Measurements from ENCODE around the gene CUEDC1. TPM values are rescaled to one million over a fixed set of nuclear protein-coding genes. Genes with fewer than 3 reads are reported as not detected.

The CUEDC1 gene
- total RNA-seq, 4 donors from 2014 or later: 30.3 to 72.2 (median 51.2) TPM

DNA sequence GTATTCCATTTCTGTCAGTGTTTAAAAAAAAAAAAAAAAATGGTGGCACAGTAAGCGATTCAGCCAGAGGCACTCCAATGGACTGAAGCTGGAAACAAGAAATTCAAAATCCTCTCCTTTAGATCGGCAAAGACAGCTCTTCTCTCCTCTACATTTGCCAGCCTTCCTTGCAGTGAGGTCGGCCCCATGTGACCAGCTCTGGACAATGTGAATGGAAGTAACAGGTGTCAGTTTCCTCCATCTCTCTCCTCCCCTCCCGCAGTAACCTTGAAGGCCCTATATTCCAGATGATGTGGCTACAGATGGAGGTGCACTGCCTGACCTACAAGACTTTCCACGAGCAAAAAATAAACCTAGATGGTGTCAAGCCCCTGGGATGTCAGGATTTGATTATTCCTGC, 15.0 kb downstream of the CUEDC1 start:
- Histone ChIP-seq H3K27me3 (no peaks in the 10 kb centered on the region), H3K9me3 (no peaks in the 10 kb centered on the region), H3K4me1 (peaks cover 95 to 100% (median 100%) of the 10 kb centered on the region in 4 donors), H3K4me3 (no peak overlapping the region), H3K27ac (replicated peaks in 1 of 4) (peak overlapping the region; percentile 98 to 100 (median 100)), H3K36me3 (no peaks in the 10 kb centered on the region)
- peak in 1 of 2 donors; percentile 26 for TF ChIP-seq POLR2AphosphoS5 (IDR thresholded peaks at IDR 0.05)
- TF ChIP-seq POLR2A (IDR thresholded peaks at IDR 0.05; ENCODE audit: low read depth): no peak
- intact Hi-C loops (cut with DNase I): no loop called here
- no peak for DNase-seq (ENCODE audit: extremely low spot score)
- 41% methylated on average over 5 of the region's 5 CpGs for WGBS

- TF ChIP-seq EP300 (IDR thresholded peaks at IDR 0.05) (no peak), POLR2AphosphoS5 (IDR thresholded peaks at IDR 0.05) (no peak), POLR2A (IDR thresholded peaks at IDR 0.05; ENCODE audit: low read depth) (no peak), CTCF (IDR thresholded peaks at IDR 0.05) (no peak)
- Histone ChIP-seq H3K4me1 (peaks cover 95 to 100% (median 100%) of the 10 kb centered on the region in 4 donors), H3K27me3 (no peaks in the 10 kb centered on the region), H3K9me3 (no peaks in the 10 kb centered on the region), H3K4me3 (no peak overlapping the region), H3K36me3 (no peaks in the 10 kb centered on the region), H3K27ac (replicated peaks in 1 of 4) (peak overlapping the region; percentile 98 to 100 (median 100))
- intact Hi-C loops (cut with DNase I): no loop called here
- WGBS: 39% methylated on average over 6 of the region's 7 CpGs
- DNase-seq (ENCODE audit: extremely low spot score): no peak
Measured at GRCh38 chr17:57939797-57940196, 15.4 kb downstream of the CUEDC1 start.

DNA sequence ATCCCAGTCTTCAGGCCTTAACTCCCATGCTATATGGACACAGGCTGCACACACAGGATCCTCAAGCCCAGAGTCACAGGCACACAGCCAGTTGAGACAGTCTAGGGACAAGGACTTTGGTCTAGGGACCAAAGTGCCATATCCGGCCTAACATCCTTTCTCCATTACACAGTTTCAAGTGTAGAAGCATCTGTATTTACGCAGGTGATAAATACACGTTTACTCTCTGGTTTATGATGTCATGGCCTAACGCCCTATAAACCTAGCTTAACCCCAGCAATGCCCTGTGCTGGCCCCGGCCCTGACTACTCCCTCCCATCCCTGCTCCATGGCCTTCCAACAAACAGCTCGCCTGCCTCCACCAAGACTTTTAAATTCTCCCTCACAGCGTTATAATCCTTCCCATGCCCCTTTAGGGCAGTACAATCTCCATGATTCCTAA, 17.1 kb downstream of the CUEDC1 start:
- Histone ChIP-seq H3K4me3 (no peak overlapping the region), H3K36me3 (no peaks in the 10 kb centered on the region), H3K9me3 (no peaks in the 10 kb centered on the region), H3K4me1 (peaks cover 96 to 100% (median 100%) of the 10 kb centered on the region in 4 donors), H3K27ac (replicated peaks in 1 of 4) (peak overlapping the region; percentile 98 to 100 (median 100)), H3K27me3 (no peaks in the 10 kb centered on the region)
- no peak for DNase-seq (ENCODE audit: extremely low spot score)
- no peak for TF ChIP-seq EP300 (IDR thresholded peaks at IDR 0.05)
- no peak for TF ChIP-seq CTCF (IDR thresholded peaks at IDR 0.05)
- no peak for TF ChIP-seq POLR2AphosphoS5 (IDR thresholded peaks at IDR 0.05)
- TF ChIP-seq POLR2A (IDR thresholded peaks at IDR 0.05; ENCODE audit: low read depth): no peak
- intact Hi-C loops (cut with DNase I): no loop called here
- WGBS: 63% methylated on average over 7 of the region's 7 CpGs

GRCh38 chr17:57937492-57937891, 17.7 kb downstream of the CUEDC1 start:
- DNase-seq (ENCODE audit: extremely low spot score): no peak
- Histone ChIP-seq H3K27ac (replicated peaks in 1 of 4) (peak overlapping the region; percentile 98 to 100 (median 100)), H3K36me3 (no peaks in the 10 kb centered on the region), H3K9me3 (no peaks in the 10 kb centered on the region), H3K27me3 (no peaks in the 10 kb centered on the region), H3K4me1 (peaks cover 98 to 100% (median 100%) of the 10 kb centered on the region in 4 donors), H3K4me3 (no peak overlapping the region)
- WGBS: 83% methylated on average over 2 of the region's 2 CpGs
- intact Hi-C loops (cut with DNase I): no loop called here
- TF ChIP-seq POLR2AphosphoS5 (IDR thresholded peaks at IDR 0.05) (no peak), POLR2A (IDR thresholded peaks at IDR 0.05; ENCODE audit: low read depth) (no peak), CTCF (IDR thresholded peaks at IDR 0.05) (no peak), EP300 (IDR thresholded peaks at IDR 0.05) (no peak)

DNA sequence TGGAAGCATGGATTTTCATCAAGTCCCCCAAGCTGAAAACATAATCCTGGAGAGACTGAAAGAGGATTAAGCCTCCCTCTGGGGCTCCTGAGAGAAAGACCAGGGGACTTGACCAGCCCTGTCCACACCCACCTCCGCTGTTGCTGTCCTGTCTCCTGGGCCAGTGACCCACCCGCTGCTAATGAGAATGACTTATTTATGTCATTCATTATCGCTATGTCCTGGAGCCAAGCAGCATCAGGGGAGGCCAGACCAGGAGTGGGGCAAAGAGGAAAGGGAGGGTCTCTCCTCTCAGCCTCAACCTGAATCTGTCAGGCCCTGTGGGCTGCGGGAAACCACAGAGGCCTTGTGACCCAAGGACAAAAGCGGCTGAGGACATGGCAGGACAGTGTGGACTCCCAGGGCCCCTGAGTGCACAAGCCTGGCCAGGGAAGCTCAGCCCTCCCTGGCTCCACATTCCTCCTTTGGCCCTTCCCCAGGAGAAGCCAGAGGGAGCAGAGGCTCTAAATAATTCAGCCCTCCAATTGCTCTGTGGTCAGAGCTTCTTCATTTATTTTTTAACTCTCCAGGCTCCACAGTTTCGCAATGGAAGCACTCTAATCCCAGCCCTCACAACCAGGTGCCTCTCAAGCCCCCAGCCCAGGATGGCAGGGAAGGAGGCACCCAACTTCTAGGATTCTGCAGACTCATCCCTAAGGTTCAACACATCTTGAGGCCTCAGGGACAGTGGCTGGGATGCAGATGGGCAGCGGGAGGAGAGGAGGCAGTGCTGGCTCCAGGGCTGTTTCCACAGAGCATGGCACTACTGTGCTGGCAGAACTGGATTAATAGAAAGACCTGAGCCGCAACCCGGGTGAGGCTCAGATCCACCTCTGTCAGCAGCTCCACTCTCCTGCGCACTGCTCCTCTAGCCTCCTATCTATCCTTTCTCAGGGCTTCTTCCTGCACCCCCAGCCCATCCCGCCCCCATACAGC, 19.1 kb downstream of the CUEDC1 start:
- Histone ChIP-seq H3K36me3 (no peaks in the 10 kb centered on the region), H3K27ac (replicated peaks in 1 of 4) (peak overlapping the region; percentile 98 to 100 (median 100)), H3K9me3 (no peaks in the 10 kb centered on the region), H3K27me3 (no peaks in the 10 kb centered on the region), H3K4me3 (peak overlapping the region; percentile 1 to 34 (median 18)), H3K4me1 (peaks cover 97 to 100% (median 100%) of the 10 kb centered on the region in 4 donors)
- 40% methylated on average over 11 of the region's 11 CpGs for WGBS
- TF ChIP-seq EP300 (IDR thresholded peaks at IDR 0.05): no peak
- no peak for TF ChIP-seq POLR2A (IDR thresholded peaks at IDR 0.05; ENCODE audit: low read depth)
- peak; percentile 50 to 54 for TF ChIP-seq POLR2AphosphoS5 (IDR thresholded peaks at IDR 0.05)
- no peak for TF ChIP-seq CTCF (IDR thresholded peaks at IDR 0.05)
- no peak for DNase-seq (ENCODE audit: extremely low spot score)
- intact Hi-C loops (cut with DNase I): no loop called here
